Measurements from ENCODE around the gene COX8C. TPM values are rescaled to one million over a fixed set of nuclear protein-coding genes. Genes with fewer than 3 reads are reported as not detected.

Gene COX8C
- total RNA-seq, 1 experiment from 2014 or later: not detected

DNA sequence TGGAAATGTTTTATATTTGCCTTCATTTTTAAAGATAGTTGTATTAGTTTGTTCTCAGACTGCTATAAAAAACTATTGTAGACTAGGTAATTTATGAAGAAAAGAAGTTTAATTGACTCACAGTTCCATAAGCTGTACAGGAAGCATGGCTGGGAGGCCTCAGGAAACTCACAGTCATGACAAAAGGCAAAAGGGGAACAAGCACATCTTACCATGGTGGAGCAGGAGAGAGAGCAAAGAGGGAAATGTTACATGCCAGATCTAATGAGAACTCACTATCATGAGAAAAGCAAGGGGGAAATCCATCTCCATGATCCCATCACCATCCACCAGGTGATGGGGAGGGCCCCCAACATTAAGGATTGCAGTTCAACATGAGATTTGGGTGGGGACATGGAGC is 48.2 kb downstream of the COX8C start:
- Histone ChIP-seq H3K27ac (ENCODE audit: low read depth, low read length) (no peak overlapping the region), H2AFZ (ENCODE audit: low read depth, low read length, poor library complexity, severe bottlenecking) (no peak overlapping the region), H3K9me2 (ENCODE audit: insufficient read depth) (no peaks in the 10 kb centered on the region), H3K79me2 (ENCODE audit: insufficient read depth, low read length) (no peaks in the 10 kb centered on the region), H3K4me1 (ENCODE audit: control insufficient read depth in 1 of 2, insufficient read depth in 2 of 2, low read length in 2 of 2) (no peaks in the 10 kb centered on the region), H3K9ac (ENCODE audit: low read length) (no peak overlapping the region), H3K4me3 (replicated peaks in 1 of 2; ENCODE audit: low read depth in 1 of 2, low read length in 2 of 2) (no peak overlapping the region), H3K27me3 (ENCODE audit: insufficient read depth, low read length) (0 out of 2 replicates have a peak, but pooled peaks cover 4% of the 10 kb centered on the region), H3K36me3 (ENCODE audit: control insufficient read depth in 1 of 2, insufficient read depth in 2 of 2, low read length in 2 of 2) (no peaks in the 10 kb centered on the region), H3K9me3 (ENCODE audit: control insufficient read depth in 1 of 2, insufficient read depth in 1 of 2, low read depth in 1 of 2, low read length in 2 of 2) (0 out of 4 replicates have a peak, but pooled peaks cover 0 to 3% of the 10 kb centered on the region in 2 experiments), H4K20me1 (ENCODE audit: insufficient read depth) (no peaks in the 10 kb centered on the region), H3K4me2 (ENCODE audit: low read length) (no peak overlapping the region)
- intact Hi-C loops (cut with micrococcal nuclease): no loop called here
- BruUV-seq (replicated peaks): no TSS peak
- CTCF ChIA-PET: no interaction called here
- RAD21 ChIA-PET (ENCODE audit: low non-redundant PET in 1 of 2, low total read pairs in 2 of 2, uncharacterized antibody in 2 of 2, unreplicated experiment in 2 of 2): no interaction called here
- TF ChIP-seq EGR1 (IDR thresholded peaks at IDR 0.05; ENCODE audit: low read depth): no peak
- no peak for TF ChIP-seq POLR2AphosphoS5 (IDR thresholded peaks at IDR 0.05; ENCODE audit: low read depth, low read length)
- TF ChIP-seq JUND (IDR thresholded peaks at IDR 0.05): no peak
- TF ChIP-seq, protein P1, sequence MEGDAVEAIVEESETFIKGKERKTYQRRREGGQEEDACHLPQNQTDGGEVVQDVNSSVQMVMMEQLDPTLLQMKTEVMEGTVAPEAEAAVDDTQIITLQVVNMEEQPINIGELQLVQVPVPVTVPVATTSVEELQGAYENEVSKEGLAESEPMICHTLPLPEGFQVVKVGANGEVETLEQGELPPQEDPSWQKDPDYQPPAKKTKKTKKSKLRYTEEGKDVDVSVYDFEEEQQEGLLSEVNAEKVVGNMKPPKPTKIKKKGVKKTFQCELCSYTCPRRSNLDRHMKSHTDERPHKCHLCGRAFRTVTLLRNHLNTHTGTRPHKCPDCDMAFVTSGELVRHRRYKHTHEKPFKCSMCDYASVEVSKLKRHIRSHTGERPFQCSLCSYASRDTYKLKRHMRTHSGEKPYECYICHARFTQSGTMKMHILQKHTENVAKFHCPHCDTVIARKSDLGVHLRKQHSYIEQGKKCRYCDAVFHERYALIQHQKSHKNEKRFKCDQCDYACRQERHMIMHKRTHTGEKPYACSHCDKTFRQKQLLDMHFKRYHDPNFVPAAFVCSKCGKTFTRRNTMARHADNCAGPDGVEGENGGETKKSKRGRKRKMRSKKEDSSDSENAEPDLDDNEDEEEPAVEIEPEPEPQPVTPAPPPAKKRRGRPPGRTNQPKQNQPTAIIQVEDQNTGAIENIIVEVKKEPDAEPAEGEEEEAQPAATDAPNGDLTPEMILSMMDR (IDR thresholded peaks at IDR 0.05 in 2 of 3, conservative IDR thresholded peaks at IDR 0.05 in 1 of 3; ENCODE audit: borderline replicate concordance in 1 of 3, insufficient read depth in 1 of 3, low read depth in 2 of 3, low read length in 2 of 3): no peak
- TF ChIP-seq TCF7L2 (IDR thresholded peaks at IDR 0.05; ENCODE audit: borderline replicate concordance, extremely low read depth, insufficient read depth, insufficient read length): no peak
- ATAC-seq: no peak
- no peak for DNase-seq (ENCODE audit: low read depth, low spot score)
- POLR2A ChIA-PET: no interaction called here

DNA sequence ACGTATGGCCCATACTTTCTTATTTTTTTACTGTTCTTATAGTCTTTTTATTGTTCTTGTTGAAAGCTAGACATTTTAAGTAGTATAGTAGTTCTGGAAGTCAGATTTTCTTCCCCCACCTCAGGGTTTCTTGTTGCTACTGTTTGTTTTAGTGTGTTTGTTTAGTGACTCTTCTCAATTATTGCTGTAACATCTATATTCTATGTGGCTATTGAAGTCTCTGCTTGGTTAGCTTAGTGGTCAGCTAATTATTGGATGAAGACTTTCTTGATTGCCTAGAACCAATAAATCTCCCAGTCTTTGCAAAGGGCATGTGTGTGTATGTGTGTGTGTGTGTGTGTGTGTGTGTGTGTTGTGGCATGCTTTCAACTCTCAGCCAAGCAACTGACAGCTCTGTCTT is 49.5 kb downstream of the COX8C start:
- Histone ChIP-seq H4K20me1 (ENCODE audit: insufficient read depth) (no peaks in the 10 kb centered on the region), H3K9me2 (ENCODE audit: insufficient read depth) (no peaks in the 10 kb centered on the region), H3K79me2 (ENCODE audit: insufficient read depth, low read length) (no peaks in the 10 kb centered on the region), H2AFZ (ENCODE audit: low read depth, low read length, poor library complexity, severe bottlenecking) (no peak overlapping the region), H3K4me2 (ENCODE audit: low read length) (no peak overlapping the region), H3K4me1 (ENCODE audit: control insufficient read depth in 1 of 2, insufficient read depth in 2 of 2, low read length in 2 of 2) (no peaks in the 10 kb centered on the region), H3K36me3 (ENCODE audit: control insufficient read depth in 1 of 2, insufficient read depth in 2 of 2, low read length in 2 of 2) (no peaks in the 10 kb centered on the region), H3K4me3 (replicated peaks in 1 of 2; ENCODE audit: low read depth in 1 of 2, low read length in 2 of 2) (no peak overlapping the region), H3K27me3 (ENCODE audit: insufficient read depth, low read length) (peaks cover 8% of the 10 kb centered on the region; the same call in 1 of the 2 replicates), H3K27ac (ENCODE audit: low read depth, low read length) (no peak overlapping the region), H3K9me3 (ENCODE audit: control insufficient read depth in 1 of 2, insufficient read depth in 1 of 2, low read depth in 1 of 2, low read length in 2 of 2) (0 out of 4 replicates have a peak, but pooled peaks cover 0 to 3% of the 10 kb centered on the region in 2 experiments), H3K9ac (ENCODE audit: low read length) (no peak overlapping the region)
- RAD21 ChIA-PET (ENCODE audit: low non-redundant PET in 1 of 2, low total read pairs in 2 of 2, uncharacterized antibody in 2 of 2, unreplicated experiment in 2 of 2): no interaction called here
- TF ChIP-seq POLR2AphosphoS5 (IDR thresholded peaks at IDR 0.05; ENCODE audit: low read depth, low read length): no peak
- no peak for TF ChIP-seq SRF (IDR thresholded peaks at IDR 0.05; ENCODE audit: low read depth)
- no peak for TF ChIP-seq SIN3A (IDR thresholded peaks at IDR 0.05; ENCODE audit: low read depth)
- TF ChIP-seq EGR1 (IDR thresholded peaks at IDR 0.05; ENCODE audit: low read depth): no peak
- TF ChIP-seq, protein P1 (IDR thresholded peaks at IDR 0.05 in 2 of 3, conservative IDR thresholded peaks at IDR 0.05 in 1 of 3; ENCODE audit: borderline replicate concordance in 1 of 3, insufficient read depth in 1 of 3, low read depth in 2 of 3, low read length in 2 of 3): no peak
- TF ChIP-seq ELF1 (IDR thresholded peaks at IDR 0.05; ENCODE audit: borderline replicate concordance, low read depth): no peak
- TF ChIP-seq, protein P2, sequence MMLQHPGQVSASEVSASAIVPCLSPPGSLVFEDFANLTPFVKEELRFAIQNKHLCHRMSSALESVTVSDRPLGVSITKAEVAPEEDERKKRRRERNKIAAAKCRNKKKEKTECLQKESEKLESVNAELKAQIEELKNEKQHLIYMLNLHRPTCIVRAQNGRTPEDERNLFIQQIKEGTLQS (IDR thresholded peaks at IDR 0.05): no peak
- TF ChIP-seq RAD21 (IDR thresholded peaks at IDR 0.05; ENCODE audit: low read depth): no peak
- no TSS peak for BruUV-seq (replicated peaks)
- DNase-seq (ENCODE audit: low read depth, low spot score): no peak
- ATAC-seq: no peak
- POLR2A ChIA-PET: no interaction called here
- intact Hi-C loops (cut with micrococcal nuclease): no loop called here
- CTCF ChIA-PET: no interaction called here
